HTR-8/SVneo (cell line): Measurements from ENCODE around the gene HEXA.

Experiments used
- DNase-seq: peaks from one replicate; pipeline ENCODE4 v3.0.0; 2011; ENCODE audit warnings: low spot score, mixed read lengths; ENCODE audit not compliant: insufficient read length
- FAIRE-seq: peaks from 2 replicates; lab custom pipeline; 2011; peaks lifted over from hg19 to GRCh38; lab: Jason Lieb, UNC

HEXA gene

GRCh38 chr15:72334842-72335241, 41.0 kb downstream of the HEXA start:
- FAIRE-seq: no peak

DNA sequence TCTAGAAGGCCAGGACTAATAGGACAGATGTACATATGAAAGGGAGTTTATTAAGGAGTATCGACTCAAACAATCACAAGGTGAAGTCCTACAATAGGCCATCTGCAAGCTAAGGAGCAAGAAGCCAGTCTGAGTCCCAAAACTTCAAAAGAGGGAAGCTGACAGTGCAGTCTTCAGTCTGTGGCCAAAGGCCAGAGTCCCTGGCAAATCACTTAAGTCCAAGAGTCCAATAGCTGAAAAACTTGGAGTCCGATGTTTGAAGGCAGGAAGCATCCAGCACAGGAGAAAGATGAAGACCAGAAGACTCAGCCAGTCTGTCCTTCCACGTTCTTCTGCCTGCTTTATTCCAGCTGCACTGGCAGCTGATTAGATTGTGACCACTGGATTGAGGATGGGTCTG, 44.8 kb downstream of the HEXA start:
- no peak for DNase-seq
- FAIRE-seq: no peak

More at GRCh38 chr15:72334842-72335241, 41.0 kb downstream of the HEXA start:
- DNase-seq: no peak

DNA sequence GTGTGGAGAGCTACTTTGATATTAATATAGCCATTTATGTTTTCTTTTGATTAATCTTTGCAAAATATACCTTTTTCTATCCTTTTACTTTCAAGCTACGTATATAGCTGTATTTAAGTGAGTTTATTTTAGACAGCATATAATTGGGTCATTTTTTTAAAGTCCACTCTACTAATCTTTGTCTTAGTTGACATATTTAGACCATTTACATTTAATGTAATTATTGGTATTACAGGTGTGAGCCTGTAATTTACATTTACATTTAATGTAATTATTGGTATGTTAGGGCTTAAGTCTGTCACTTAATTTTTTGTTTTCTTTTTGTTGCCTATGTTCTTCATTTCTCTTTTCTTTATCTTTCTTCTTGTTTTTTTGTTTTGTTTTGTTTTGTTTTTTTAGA, 52.1 kb downstream of the HEXA start:
- FAIRE-seq: no peak
- DNase-seq: no peak

- FAIRE-seq (peak; percentile 99), DNase-seq (peak; percentile 90)
These were observed 55.7 kb downstream of the HEXA start, which contains the start of gene CELF6 for GRCh38 chr15:72319985-72320671. TSS of gene CELF6 (minus strand) at chr15:72320157. CDS start at chr15:72319874, 283 bp downstream.

DNA sequence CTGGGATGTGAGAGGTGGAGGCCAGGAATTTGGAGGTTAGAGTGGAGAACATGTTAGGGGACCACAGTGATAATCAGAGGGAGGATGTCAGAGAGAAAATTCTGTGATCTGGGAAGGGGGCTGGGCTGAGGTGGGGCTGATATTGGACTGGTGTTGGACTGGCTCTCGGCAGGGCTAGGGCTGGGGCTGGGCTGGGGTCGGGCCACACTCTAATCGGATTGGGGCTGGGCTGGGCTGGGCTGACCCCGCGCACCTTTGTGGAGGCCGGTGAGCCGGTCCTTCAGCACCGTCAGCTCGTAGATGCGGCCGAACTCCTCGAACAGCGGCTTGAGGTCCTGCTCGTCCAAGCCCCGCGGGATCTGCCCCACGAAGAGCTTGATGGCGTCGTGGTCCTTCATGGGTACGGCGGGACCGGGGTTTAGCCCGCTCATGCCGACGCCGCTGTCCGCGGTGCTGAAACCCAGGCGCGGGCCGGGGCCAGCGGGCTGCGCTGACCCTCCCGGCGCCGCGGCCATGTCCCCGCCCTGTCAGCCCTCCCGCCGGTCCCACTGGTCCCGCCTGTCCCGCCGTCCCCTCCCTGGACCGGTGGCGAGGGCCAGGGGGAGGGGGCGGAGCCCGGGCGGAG, 56.3 kb downstream of the HEXA start:
- no peak for FAIRE-seq
- DNase-seq: peak; percentile 80

DNA sequence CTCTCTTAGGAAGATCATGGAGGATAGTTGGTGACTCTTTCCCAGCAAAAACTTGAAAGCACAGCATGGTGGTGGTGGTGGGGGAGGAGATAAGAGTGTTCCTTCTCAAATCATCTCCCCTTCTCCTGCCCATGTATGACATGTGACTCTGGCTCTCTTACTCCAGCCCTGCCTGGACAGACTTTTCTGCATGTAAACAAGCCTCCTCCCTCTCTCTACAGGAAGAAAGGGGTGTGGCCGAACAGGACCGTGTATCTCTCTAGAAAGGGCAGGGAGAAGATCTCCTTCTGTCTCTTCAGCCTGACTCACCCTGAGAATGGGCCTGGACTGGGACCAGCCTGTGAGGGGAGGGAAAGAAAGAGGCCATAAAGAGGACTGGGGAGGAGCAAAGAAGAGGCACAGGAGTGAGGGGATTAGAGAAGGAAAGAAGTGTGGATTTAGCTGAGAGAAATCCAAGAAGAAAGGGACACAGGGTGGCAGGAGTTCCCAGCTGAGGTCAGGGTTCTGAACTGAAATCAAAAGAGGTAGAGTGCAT, 57.3 kb downstream of the HEXA start:
- no peak for DNase-seq
- no peak for FAIRE-seq

DNA sequence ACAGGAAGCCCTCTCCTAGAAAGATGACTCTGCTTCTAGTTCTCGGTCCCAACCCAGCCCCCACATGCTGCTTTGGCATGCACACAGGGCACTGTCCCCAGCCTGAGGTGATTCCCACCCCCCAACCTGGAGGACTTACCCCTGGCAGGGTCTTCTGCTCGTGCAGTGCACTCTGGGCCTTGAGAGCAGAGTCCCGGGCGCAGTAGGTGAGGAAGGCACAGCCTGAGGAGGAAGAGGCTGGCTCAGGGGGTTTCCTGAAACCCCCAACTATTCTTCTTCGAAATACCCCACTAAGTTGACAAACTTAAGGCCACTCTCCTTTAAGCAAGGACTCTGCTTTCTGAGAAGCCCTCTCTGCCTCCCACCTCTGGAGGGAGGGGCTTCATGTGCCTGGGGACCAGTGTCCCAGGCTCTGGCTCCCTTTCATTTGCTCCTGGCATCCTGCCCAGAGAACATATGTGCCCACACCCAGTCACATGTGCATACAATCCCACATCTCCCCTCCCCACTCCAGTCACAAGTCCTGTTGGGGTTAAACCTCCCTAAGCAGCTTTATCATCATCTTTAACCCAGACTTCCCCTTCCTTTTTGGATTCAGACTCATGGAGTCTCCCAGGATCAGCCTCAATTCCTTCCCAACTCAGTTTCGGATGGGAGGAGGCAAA, 60.0 kb downstream of the HEXA start:
- DNase-seq: no peak
- no peak for FAIRE-seq

- DNase-seq (no peak), FAIRE-seq (no peak)
These were observed 61.9 kb downstream of the HEXA start for GRCh38 chr15:72313881-72314280.

DNA sequence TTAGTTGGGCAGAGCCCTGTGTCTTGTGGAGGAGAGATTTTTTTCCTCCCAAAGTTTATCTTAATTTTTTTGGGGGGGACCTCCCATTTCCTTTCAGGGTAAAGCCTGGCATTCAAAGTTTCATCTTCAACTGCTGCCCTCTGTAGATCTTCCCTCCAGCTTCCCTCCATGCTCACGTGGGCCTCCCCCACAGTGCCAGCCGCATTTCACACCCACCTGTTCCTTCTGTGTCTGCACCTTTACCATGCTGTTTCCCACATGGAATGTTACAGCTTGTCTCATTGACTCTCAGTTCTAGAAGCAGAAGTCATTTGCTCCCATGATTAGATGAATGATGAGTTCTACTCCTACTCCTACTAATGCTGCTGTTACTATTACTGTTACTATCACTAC, 62.4 kb downstream of the HEXA start:
- FAIRE-seq (no peak), DNase-seq (no peak)

DNA sequence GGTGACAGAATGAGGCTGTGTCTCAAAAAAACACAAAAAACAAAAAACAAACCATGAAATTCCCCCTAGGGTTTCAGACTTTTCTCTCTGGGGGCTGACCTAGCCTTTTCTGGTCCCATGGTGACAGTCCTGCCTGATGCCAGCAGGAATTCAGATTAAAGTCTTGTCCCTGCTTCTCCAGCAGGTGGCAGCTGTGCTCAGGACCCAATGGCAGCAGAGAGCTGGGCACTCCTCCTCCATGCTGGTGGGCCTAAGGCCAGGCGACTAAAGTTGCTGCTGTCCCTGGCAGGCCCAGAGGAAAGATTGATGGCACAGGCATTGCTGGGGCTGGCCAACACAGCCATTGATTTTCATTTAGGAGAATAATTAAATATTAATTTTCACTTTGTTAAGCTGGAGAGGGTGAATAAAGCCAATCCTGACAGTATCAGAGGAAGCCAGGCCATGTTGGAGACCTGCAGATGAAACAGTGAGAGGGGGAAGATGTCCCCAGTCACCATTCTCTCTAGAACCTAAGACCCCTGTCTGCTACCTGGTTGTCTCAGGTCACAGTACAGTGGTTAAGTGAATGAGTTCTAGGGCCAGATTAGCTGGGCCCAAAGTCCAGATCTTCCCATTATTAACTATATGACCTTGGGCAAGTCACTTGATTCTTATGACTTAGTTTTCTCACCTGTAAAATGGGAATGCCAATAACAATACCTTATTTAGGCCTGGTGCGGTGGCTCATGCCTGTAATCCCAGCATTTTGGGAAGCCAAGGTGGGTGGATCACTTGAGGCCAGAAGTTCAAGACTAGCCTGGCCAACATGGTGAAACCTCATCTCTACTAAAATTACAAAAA, 63.0 kb downstream of the HEXA start:
- FAIRE-seq (peak; percentile 93), DNase-seq (peak; percentile 91)

GRCh38 chr15:72307026-72307425, 68.8 kb downstream of the HEXA start:
- FAIRE-seq (peak; percentile 40), DNase-seq (no peak)

DNA sequence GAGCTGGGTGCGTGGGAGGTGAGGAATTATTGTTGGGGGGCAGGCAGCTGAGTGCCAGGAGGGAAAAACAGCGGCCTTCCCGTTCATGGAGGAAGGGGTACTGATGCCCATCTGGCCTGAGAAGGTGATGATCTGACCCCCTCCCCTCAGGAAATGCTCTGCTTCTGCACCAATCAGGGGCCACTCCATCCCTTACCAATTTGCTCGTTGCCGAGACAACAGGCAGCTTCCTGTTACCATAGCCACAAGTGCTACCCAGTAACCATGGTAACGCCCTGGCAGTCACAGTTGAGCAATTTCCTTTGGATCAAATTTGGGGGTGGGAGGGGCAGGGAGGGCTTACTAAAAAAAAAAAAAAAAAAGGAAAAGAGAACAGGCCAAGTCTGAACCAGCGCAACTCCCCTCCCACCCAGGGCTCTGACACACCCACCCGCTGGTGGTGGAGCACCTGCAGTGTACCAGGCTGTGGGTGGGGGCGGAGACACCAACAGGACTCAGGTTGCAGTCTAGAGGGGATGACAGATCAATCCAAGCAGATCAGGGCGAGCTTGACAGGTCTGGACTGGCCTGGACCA, 69.5 kb downstream of the HEXA start:
- FAIRE-seq: peak; percentile 77
- DNase-seq: no peak

- DNase-seq: no peak
- no peak for FAIRE-seq
These were observed 71.2 kb downstream of the HEXA start for GRCh38 chr15:72304596-72304995.

- DNase-seq (no peak), FAIRE-seq (peak; percentile 77)
These were observed 72.9 kb downstream of the HEXA start for GRCh38 chr15:72302955-72303354.
